Stimulated activated CD4-positive, alpha-beta T cell treated with anti-CD3 and anti-CD28 coated beads, Interleukin-15, amount 100 ng/mL, for 24 hours (primary cell): ENCODE data around the gene HAUS6.
"Not testable (repeated sequence)": the region's sequence is repeated elsewhere in the genome, so short reads cannot be mapped to it uniquely, and the experiment has no call there.

Source experiments
- DNase-seq: peaks from one replicate; pipeline ENCODE4 v3.0.0-alpha.2; 2020

HAUS6 gene

DNA sequence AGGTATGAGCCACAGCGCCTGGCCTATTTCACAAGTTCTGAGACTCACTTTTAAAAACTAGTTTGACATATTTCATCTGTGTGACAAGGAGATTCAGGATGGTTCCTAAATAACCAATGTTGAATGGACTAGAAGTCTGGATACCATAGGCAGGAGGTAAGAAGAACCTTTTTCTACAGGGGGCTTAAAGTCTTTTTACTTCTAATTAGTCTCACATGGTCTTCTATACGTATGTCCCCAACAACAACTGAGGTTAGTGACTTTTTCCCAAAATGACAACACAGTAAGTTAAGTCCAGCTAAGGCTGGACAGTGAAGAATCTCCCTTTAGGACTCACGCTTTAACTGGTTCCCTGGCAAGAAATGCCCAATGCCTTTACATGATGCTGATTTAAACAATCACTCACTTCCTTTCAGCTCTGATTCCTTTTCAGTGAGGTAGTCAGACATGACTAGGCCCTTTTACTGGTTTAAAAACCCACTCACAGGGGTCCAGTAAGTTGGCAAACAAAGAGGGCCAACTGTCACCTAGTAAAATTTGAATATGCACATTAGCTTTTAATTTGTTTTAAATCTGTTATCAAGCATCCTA lies 12.1 kb upstream of the HAUS6 start:
- DNase-seq = no peak

DNA sequence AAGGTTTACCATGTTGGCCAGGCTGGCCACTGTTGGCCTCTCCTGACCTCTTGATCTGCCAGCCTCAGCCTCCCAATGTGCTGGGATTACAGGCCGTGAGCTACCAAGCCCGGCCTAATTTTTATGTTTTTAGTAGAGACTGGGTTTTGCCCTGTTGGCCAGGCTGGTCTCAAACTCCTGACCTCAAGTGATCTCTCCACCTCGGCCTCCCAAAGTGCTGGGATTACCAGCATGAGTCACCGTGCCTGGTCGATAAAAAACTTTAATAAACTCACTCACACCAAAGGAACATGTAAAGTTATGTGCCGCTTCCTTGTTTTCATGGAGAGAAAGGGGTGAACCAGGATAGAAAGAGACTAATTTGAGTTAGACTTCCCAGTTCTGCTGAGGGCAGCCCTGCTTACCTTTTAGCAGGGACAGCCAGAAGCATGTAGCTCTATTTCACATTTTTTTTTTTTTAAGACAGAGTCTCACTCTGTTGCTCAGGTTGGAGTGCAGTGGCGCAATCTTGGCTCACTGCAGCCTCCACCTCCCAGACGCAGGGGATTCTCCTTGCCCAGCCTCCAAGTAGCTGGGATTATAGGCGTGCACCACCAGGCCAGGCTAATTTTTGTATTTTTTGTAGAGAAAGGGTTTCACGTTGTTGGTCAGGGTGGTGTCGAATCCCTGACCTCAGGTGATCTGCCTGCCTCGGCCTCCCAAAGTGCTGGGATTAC lies 11.4 kb upstream of the HAUS6 start:
- no peak for DNase-seq

DNA sequence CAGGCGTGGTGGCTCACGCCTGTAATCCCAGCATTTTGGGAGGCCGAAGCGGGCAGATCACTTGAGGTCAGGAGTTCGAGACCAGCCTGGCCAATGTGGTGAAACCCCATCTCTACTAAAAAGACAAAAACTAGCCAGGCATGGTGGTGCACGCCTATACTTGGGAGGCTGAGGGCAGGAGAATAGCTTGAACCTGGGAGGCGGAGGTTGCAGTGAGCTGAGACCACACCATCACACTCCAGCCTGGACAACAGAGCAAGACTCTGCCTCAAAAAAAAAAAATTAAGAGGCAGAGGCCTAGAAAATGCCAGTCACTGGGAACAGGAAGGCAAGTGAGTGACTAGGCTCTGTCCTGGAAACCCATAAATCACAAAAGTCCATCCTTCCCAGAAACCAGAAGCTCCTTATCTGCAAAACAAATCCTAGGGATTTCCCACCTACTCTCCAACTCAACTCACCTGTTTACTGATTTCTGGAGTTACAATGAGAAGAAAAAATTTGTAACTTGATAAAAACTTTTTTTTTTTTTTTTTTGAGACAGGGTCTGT lies 10.4 kb upstream of the HAUS6 start:
- not testable (repeated sequence) for DNase-seq

DNA sequence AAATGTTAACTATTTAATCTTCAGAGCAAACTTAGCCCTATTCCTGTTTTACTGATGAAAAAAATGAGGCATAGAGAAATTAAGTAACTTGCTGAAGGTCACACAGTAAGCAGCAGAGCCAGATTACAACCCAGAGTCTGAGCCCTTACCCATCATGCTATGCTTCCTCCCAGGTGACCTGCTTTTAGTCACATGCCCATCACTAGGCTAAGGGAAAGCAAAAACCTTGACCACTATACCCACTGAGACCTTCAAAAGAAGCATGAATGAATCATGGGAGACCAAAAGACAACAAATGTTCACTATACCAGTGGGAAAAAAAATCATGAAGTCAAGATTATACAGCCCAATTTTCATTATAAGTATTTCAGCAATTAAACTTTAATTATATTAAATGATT lies 5.3 kb upstream of the HAUS6 start:
- DNase-seq = no peak

DNA sequence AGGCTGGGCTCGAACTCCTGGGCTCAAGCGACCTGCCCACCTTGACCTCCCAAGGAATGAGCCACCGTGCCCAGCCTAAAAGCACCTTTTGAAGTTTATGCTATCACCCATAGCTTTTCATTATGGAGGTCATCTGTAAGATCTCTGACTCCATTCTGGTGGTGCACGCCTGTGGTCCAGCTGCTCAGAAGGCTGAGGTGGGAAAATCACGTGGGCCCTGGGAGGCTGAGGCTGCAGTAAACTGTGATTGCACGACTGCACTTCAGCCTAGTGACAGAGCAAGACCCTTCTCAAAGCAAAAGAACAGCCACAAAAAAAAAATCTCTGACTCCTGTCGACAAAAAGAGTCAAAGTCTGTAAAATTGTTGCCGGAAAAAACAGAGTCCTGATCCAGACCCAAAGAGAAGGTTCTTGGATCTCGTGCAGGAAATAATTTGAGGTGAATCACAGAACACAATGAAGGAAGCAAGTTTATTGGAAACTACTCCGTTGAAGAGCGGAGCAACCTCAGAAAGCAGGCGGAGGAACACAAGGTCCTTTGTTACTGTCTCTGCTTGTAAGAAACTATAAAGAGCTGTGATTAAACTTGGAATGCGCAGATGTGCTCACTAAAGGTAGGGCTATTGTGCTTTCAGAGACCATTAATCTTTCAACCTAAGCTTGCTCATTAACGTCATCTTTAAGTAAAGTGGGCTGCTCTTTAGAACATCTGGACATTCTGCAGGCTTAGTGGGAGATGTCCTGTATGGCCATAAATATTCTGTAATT lies 2.0 kb upstream of the HAUS6 start:
- DNase-seq = no peak

DNA sequence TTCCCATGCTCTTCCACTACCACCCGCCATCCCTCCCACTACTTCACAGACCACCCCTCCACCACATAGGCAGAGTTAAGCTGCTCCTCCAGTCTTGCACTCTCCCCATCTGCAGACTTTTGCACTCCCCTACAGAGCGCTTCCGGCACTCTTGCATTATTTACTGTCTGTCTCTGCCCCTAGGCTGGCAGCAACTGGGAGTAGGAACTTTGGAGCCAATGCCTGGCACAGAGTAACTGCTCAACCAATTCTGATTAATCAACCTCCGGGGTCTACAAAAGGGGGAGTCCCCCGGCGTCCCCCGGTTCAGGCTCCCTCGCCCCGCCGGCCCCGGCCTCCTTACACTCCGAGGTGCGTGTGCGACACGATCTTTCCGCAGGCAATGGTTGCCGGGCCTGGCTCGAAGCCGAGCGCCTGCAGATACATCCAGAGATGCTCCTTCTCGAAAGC lies 498 bp downstream of the HAUS6 start:
- DNase-seq = peak; percentile 16

DNA sequence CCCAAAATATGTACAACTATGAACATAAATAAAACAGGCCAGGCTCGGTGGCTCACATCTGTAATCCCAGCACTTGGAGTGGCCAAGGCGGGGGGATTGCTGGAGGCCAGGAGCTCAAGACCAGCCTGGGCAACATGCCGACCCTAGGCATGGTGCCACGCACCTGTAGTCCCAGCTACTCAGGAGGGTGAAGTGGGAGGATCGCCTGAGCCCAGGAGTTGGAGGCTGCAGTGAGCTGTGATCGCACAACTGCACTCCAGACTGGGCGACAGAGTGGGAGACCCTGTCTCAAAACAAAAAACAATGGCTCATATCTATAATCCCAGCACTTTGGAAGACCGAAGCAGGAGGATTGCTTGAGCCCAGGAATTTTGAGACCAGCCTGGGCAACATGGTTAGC lies 1.5 kb downstream of the HAUS6 start:
- no peak for DNase-seq

DNA sequence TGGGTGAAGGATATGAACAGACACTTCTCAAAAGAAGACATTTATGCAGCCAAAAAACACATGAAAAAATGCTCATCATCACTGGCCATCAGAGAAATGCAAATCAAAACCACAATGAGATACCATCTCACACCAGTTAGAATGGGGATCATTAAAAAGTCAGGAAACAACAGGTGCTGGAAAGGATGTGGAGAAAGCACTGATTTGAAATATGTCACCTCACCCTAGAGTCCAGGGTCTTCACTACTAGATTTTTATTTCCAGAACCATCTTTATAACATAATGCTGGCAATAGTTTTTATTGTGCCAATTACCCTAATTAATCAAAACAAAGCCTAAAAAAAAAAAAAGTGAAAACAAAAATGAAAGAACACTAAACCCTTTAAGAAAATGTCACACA lies 5.3 kb downstream of the HAUS6 start:
- not testable (repeated sequence) for DNase-seq

DNA sequence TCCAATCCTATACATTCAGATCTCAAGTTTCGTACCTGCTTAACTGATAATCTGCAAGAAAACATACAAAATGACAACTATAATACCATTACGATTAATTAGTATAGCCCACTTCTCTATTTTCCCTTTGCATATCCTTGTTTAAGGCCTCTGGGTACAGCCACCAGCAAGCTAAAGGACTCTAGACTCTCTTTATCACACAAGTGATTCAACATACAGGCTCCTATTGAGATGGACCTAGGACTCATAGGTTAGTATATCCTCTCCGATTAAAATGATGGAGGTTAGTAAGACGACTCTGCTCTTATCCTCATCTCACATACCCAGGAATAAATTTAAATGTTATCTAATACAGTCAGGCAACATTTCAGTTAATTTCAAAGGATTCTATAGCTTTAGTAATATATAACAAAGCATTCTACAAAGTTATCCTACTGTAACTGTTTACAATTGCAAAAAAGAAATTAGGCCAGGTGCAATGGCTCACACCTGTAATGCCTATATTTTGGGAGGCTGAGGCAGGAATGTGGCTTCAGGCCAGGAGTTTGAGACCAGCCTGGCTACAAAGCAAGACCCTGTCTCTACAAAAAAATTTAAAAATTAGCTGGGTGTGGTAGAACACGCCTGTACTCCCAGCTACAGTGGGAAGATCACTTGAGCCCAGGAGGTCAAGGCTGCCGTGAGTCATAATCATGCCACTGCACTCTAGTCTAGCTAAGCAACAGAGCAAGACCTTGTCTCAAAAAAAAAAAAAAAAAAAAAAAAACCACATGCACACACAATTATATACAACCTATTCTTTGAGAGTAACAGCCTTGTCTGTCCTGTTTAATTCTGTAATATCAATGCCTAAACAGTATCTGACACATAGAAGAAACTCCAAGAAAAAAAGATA lies 15.4 kb downstream of the HAUS6 start:
- DNase-seq = no peak

DNA sequence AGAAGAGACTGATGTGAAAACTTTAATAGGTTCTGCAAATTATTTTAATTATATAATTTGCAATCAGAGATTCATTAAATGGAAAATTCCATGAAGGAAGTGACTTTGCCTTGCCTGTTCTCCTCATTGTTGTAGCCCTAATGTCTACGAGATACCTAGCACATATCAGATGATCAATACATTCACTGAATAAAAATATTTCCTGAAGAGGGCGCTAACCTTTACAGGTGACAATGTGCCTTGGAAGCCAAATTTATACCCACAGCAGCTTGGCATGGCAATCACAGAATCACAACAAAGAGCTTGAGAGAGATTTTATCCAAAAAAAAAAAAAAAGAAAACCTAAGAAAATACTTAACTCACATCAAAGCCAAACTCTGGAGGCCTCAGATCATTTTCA lies 17.4 kb downstream of the HAUS6 start:
- no peak for DNase-seq

DNA sequence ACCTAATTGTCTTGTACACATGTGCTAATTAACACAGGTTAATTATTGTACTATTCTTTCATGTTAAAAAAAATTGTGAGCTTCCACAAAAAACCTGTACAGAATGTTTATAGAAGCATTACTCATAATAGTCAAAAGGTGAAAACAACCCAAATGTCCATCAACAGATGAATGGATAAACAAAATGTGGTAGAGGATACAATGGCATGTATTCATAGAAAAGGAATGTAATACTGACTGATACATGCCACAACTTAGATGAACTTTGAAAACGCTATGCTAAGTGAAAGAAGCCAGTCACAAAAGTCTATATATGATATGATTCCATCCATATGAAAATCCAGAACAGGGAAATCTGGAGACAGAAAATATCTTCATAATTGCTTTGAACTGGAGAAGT lies 27.9 kb downstream of the HAUS6 start:
- DNase-seq = no peak

DNA sequence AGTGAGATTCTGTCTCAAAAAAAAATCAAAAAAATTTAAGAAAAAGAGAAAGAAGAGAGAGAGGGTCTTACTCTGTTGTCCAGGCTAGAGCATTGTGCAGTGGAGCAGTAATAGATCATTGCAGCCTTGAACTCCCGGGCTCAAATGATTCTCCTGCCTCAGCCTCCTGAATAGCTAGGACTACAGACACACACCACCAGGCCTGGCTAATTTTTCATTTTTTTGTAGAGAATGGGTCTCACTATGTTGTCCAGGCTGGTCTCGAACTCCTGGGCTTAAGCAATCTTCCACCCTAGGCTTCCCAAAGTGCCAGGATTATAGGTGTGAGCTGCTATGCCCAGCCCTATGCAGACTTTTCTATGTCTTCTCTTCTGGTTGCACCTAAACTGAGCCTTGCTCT lies 28.5 kb downstream of the HAUS6 start:
- no peak for DNase-seq

DNA sequence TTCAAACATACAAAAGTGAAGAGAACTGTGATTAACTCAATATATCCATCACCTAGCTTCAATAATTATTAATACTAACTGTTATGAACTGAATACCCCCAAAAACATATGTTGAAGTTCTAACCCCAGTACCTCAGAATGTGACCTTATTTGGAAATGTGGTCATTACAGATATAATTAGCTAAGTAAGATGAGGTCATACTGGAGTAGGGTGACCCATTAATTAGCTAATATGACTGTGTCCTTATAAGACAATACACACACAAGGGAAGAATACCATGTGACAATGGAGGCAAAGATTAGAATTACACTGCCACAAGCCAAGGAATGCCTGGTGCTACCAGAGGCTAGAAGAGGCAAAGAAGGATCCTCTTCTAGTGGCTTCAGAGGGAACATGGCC lies 45.7 kb downstream of the HAUS6 start:
- DNase-seq = no peak

DNA sequence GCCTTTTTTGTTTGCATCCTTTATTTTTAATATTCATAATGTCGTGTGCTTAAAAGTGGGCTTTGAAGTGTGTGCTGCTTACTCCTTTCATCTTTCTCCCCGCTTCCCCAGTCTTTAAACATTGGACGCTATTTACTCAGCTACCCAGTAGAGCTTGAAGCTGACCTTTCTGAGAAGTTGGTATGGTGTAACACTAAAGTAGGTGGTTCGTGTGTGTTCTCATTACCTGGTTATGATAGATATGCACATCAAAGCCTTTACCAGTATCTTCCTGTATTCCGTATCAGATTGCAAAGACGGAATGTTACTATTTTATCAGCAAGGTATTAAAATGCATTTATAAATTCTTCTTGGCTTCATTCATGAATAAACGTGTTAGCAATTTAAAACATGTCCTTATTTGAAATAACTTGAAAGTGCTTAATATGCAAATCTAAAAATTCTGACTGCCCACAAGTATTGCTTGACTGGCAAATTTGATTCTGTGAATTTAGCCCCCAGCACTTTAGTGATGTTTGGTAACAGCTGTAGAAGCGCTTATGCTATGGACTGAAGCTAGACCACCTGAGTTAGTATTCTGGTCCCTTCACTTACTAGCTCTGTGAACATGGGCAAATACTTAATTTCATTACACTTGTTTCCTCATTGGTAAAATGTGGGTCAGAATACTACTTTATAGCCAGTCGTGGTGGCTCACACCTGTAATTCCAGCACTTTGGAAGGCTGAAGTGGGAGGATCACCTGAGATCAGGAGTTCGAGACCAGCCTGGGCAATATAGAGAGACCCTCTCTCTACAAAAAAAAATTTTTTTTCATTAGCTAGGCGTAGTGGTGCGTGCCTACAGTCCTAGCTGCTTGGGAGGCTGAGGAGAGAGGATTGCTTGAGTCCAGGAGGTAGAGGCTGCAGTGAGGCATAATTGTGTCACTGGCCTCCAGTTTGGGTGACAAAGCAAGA lies 51.8 kb downstream of the HAUS6 start:
- no peak for DNase-seq

DNA sequence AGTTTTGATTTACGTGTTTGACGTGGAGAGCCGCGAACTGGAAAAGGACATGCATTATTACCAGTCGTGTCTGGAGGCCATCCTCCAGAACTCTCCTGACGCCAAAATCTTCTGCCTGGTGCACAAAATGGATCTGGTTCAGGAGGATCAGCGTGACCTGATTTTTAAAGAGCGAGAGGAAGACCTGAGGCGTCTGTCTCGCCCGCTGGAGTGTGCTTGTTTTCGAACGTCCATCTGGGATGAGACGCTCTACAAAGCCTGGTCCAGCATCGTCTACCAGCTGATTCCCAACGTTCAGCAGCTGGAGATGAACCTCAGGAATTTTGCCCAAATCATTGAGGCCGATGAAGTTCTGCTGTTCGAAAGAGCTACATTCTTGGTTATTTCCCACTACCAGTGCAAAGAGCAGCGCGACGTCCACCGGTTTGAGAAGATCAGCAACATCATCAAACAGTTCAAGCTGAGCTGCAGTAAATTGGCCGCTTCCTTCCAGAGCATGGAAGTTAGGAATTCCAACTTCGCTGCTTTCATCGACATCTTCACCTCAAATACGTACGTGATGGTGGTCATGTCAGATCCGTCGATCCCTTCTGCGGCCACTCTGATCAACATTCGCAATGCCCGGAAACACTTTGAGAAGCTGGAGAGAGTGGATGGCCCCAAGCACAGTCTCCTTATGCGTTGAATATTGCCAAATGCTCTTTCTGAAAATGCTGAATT lies 52.6 kb downstream of the HAUS6 start:
- no peak for DNase-seq

DNA sequence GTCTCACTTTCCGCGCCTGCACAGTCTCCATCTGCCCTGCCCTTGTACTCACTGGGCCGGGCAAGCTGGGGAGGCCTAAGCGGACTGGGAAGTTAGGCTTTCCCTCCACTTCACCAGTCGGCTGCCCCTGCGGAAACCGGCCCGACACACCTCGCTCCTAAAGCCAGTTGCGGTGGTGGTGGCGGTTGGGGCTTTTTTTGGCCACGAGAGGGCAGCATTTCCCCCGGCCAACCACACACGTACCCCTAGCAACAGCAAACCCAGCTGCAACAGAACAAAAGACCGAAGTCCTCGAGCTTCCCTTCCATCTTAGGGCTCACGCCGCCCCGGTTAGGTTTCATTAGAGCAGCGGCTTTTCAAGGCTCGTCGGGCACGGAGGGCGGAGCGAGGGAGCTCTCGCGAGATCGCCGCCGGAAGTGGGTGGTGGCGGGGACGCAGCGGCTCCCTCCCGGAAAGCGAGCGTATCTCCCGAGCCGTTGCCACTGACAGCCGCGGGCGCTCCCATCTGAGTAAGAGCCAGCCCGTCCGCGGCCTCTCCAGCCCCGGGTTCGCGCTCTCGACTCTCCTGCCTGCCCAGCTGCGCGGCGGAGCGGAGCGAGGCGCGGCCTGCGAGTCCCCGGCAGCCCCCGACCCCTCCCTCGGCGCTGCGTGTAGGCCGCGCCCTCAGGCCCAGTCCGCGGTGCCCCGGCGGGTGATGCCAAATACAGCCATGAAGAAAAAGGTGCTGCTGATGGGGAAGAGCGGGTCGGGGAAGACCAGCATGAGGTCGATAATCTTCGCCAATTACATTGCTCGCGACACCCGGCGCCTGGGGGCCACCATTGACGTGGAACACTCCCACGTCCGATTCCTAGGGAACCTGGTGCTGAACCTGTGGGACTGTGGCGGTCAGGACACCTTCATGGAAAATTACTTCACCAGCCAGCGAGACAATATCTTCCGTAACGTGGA lies 53.5 kb downstream of the HAUS6 start, which contains the start of gene RRAGA:
Gene RRAGA (plus strand): TSS at position 462 of the 951 bp plus-strand sequence. CDS start 233 bp downstream, at position 695.
- peak; percentile 94 for DNase-seq

DNA sequence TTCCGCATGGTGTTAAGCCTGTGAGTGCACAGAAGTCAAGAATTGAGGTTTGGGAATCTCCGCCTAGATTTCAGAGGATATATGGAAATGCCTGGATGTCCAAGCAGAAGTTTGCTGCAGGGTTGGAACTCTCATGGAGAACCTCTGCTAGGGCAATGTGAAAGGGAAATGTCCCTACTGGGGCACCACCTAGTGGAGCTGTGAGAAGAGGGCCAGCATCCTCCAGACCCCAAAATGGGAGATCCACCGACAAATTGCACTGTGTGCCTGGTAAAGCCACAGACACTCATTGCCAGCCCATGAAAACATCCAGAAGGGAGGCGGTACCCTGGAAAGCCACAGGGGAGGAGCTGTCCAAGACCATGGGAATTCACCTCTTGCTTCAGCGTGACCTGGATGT lies 66.1 kb downstream of the HAUS6 start:
- no peak for DNase-seq

DNA sequence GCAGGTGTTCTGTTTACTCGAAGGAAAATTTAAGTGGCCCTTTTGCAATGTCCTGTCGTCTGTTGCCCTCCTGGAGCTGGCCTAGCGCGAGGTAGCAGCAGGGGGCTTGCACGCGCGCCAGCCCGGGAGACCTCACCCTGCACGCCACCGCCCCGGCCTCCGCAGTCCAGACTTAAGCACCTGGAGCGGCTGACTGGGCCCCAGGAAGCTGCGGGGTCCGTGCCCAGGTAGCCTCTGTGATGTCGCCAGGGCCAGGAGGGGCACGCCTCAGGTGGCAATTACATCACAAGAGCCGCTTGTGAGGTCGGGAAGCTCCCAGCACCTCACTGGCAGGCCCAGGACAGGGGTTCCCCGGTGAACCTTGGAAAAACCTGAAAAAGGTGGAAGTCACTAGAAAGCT lies 69.7 kb downstream of the HAUS6 start, which contains the start of gene SAXO1:
Gene SAXO1 (minus strand): TSS at position 195 of the 400 bp plus-strand sequence. CDS start 301 bp downstream, outside the sequence.
- no peak for DNase-seq

DNA sequence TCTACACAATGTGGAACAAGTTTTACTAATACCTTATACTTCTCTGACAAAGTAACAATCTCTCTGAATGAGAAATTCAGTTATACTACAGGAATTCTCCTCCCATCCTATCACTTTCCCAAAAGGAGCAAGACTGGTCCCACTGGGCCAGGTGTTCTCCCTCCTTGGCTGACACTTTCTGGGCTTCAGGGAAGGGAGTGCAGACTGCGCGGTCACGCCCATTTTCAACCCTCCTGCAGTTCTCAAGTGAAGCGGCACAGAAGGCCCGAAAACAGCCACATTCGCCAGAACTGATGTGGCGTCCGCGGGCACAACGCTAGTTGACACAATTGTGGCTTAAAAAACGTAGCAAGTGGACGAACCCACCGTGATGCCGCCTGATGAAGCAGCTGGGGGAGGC lies 70.3 kb downstream of the HAUS6 start:
- no peak for DNase-seq
